Pulmonary artery endothelial cell (primary cell): ENCODE results near the gene TLCD2. TPM values are rescaled to one million over a fixed set of nuclear protein-coding genes. Genes with fewer than 3 reads are reported as not detected.
"Not testable (repeated sequence)": the region's sequence is repeated elsewhere in the genome, so short reads cannot be mapped to it uniquely, and the experiment has no call there.

Source experiments
- DNase-seq: peaks from one replicate; pipeline ENCODE4 v3.0.0-alpha.2; 2011; ENCODE audit warnings: low read depth, low spot score
- total RNA-seq: library from RNA; depleted of rRNA; stranded (reverse); fragments of >200 nt; gene quantifications from 2 replicates; pipeline ENCODE4 v1.2.3, GENCODE V29; 2014

Gene TLCD2
- total RNA-seq, 1 donor from 2014 or later, result 1.7 TPM

GRCh38 chr17:1736348-1737281 lies 26.4 kb upstream of the TLCD2 start:
- no peak for DNase-seq

GRCh38 chr17:1735834-1736347 lies 25.7 kb upstream of the TLCD2 start:
- no peak for DNase-seq

GRCh38 chr17:1735418-1735817 lies 25.2 kb upstream of the TLCD2 start:
- no peak for DNase-seq

- DNase-seq, result no peak
Measured at GRCh38 chr17:1733759-1734158, 23.6 kb upstream of the TLCD2 start.

- DNase-seq, result no peak
Measured at GRCh38 chr17:1732833-1733321, 22.7 kb upstream of the TLCD2 start.

GRCh38 chr17:1732241-1732832 lies 22.2 kb upstream of the TLCD2 start:
- no peak for DNase-seq

GRCh38 chr17:1731194-1731506 lies 21.0 kb upstream of the TLCD2 start:
- DNase-seq, result no peak

GRCh38 chr17:1730326-1731193 lies 20.4 kb upstream of the TLCD2 start:
- DNase-seq, result no peak

GRCh38 chr17:1729966-1730325 lies 19.8 kb upstream of the TLCD2 start:
- no peak for DNase-seq

GRCh38 chr17:1727876-1728630 lies 17.9 kb upstream of the TLCD2 start:
- DNase-seq, result no peak

- DNase-seq, result no peak
Measured at GRCh38 chr17:1727258-1727789, 17.1 kb upstream of the TLCD2 start.

- no peak for DNase-seq
Measured at GRCh38 chr17:1726626-1727257, 16.6 kb upstream of the TLCD2 start.

- DNase-seq, result no peak
Measured at GRCh38 chr17:1725642-1726511, 15.7 kb upstream of the TLCD2 start.

GRCh38 chr17:1724869-1725641 lies 14.9 kb upstream of the TLCD2 start:
- no peak for DNase-seq

GRCh38 chr17:1724351-1724868 lies 14.2 kb upstream of the TLCD2 start, which contains the start of gene WDR81:
WDR81 (plus strand) TSS chr17:1724704; CDS start chr17:1724960, 256 bp downstream.
- DNase-seq, result no peak

GRCh38 chr17:1722022-1722421 lies 11.8 kb upstream of the TLCD2 start:
- not testable (repeated sequence) for DNase-seq

GRCh38 chr17:1720856-1721386 lies 10.7 kb upstream of the TLCD2 start:
- no peak for DNase-seq
